Activated gamma-delta T cell treated with anti-CD3 and anti-CD28 coated beads, Interleukin-2, amount 50 U/mL, for 16 hours (primary cell): ENCODE data around the gene NKTR.
"Not testable (repeated sequence)": the region's sequence is repeated elsewhere in the genome, so short reads cannot be mapped to it uniquely, and the experiment has no call there.

Source experiments
- DNase-seq: peaks from one replicate; pipeline ENCODE4 v3.0.0-alpha.2; 2020; ENCODE audit warnings: low read depth

The NKTR gene

GRCh38 chr3:42600111-42600957 lies at the start of gene NKTR:
NKTR (plus strand) TSS chr3:42600686; CDS start chr3:42601007, 321 bp downstream.
- peak; percentile 100 for DNase-seq

- DNase-seq: no peak
Measured at GRCh38 chr3:42552830-42553229, 47.7 kb upstream of the NKTR start.

- no peak for DNase-seq
Measured at GRCh38 chr3:42556089-42556632, 44.3 kb upstream of the NKTR start.

- DNase-seq: not testable (repeated sequence)
Measured at GRCh38 chr3:42556817-42557216, 43.7 kb upstream of the NKTR start.

GRCh38 chr3:42557854-42558253 lies 42.6 kb upstream of the NKTR start:
- DNase-seq: no peak

- DNase-seq: no peak
Measured at GRCh38 chr3:42562047-42562907, 38.2 kb upstream of the NKTR start.

- DNase-seq: no peak
Measured at GRCh38 chr3:42569593-42570142, 30.8 kb upstream of the NKTR start.

- DNase-seq: no peak
Measured at GRCh38 chr3:42572278-42572677, 28.2 kb upstream of the NKTR start.

GRCh38 chr3:42575137-42575741 lies 25.2 kb upstream of the NKTR start:
- no peak for DNase-seq

GRCh38 chr3:42578054-42578453 lies 22.4 kb upstream of the NKTR start:
- DNase-seq: no peak

- DNase-seq: not testable (repeated sequence)
Measured at GRCh38 chr3:42579346-42579745, 21.1 kb upstream of the NKTR start.

GRCh38 chr3:42581400-42581708 lies 19.1 kb upstream of the NKTR start:
- no peak for DNase-seq

- DNase-seq: peak; percentile 94
Measured at GRCh38 chr3:42581709-42582473, 18.6 kb upstream of the NKTR start, which contains the start of gene SEC22C. SEC22C (minus strand) TSS chr3:42581967; CDS start chr3:42569046, 12,921 bp downstream.

GRCh38 chr3:42582474-42583070 lies 17.9 kb upstream of the NKTR start:
- DNase-seq: no peak

GRCh38 chr3:42588625-42589024 lies 11.9 kb upstream of the NKTR start:
- no peak for DNase-seq

GRCh38 chr3:42589382-42590109 lies 10.9 kb upstream of the NKTR start:
- no peak for DNase-seq

- DNase-seq: no peak
Measured at GRCh38 chr3:42590989-42591756, 9.3 kb upstream of the NKTR start.

GRCh38 chr3:42591811-42592210 lies 8.7 kb upstream of the NKTR start:
- no peak for DNase-seq

GRCh38 chr3:42593635-42594034 lies 6.9 kb upstream of the NKTR start:
- DNase-seq: no peak
